GM12801 (cell line): ENCODE data around the gene ZNF813.

ENCODE experiments used
- TF ChIP-seq, protein P1 (sequence below): IDR thresholded peaks from one replicate; pipeline ENCODE4 v1.5.1; 2011; ENCODE audit warnings: control low read depth; ENCODE audit not compliant: insufficient read length; ENCODE audit errors: extremely low read depth

The ZNF813 gene

DNA sequence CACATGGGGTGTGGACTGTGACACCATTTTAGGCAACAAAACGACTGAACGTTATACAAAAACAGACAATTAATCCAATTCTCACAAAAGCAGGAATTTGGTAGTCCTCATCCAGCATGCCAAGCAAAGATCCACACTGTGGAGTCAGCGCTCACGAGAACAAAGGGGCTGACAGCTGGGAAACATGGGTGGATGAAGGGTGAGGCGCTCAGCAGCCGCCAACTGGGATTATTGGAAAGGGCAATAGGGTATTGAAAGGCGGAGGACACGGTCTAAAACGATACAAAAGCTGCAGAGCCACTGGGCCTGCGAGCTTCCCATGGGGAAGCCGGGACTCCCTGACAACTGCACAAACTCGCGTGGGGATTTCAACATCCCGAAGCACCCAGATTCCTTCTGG is 4.7 kb upstream of the ZNF813 start:
- TF ChIP-seq, protein P1, sequence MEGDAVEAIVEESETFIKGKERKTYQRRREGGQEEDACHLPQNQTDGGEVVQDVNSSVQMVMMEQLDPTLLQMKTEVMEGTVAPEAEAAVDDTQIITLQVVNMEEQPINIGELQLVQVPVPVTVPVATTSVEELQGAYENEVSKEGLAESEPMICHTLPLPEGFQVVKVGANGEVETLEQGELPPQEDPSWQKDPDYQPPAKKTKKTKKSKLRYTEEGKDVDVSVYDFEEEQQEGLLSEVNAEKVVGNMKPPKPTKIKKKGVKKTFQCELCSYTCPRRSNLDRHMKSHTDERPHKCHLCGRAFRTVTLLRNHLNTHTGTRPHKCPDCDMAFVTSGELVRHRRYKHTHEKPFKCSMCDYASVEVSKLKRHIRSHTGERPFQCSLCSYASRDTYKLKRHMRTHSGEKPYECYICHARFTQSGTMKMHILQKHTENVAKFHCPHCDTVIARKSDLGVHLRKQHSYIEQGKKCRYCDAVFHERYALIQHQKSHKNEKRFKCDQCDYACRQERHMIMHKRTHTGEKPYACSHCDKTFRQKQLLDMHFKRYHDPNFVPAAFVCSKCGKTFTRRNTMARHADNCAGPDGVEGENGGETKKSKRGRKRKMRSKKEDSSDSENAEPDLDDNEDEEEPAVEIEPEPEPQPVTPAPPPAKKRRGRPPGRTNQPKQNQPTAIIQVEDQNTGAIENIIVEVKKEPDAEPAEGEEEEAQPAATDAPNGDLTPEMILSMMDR: no peak

DNA sequence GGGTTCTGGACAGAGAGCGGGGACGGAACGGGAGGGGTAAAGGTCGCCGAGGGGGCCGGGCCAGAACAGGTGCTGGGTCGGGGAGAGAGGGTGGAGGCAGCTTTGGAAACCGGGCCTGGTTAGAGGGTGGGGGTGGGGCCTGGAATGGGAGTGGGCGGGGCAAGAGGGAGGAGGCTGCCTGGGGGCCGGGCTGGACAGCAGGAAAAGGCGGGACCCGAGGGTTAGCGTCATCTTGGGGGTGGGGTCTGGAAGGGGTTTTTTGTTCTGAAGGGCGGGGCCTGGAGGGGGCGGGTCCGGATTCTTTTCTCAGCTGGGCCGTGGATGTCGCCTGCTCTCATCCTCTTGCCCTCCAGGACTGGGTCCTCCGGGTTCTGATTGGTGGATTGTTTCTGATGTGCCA is 4.3 kb upstream of the ZNF813 start:
- TF ChIP-seq, protein P1: no peak

DNA sequence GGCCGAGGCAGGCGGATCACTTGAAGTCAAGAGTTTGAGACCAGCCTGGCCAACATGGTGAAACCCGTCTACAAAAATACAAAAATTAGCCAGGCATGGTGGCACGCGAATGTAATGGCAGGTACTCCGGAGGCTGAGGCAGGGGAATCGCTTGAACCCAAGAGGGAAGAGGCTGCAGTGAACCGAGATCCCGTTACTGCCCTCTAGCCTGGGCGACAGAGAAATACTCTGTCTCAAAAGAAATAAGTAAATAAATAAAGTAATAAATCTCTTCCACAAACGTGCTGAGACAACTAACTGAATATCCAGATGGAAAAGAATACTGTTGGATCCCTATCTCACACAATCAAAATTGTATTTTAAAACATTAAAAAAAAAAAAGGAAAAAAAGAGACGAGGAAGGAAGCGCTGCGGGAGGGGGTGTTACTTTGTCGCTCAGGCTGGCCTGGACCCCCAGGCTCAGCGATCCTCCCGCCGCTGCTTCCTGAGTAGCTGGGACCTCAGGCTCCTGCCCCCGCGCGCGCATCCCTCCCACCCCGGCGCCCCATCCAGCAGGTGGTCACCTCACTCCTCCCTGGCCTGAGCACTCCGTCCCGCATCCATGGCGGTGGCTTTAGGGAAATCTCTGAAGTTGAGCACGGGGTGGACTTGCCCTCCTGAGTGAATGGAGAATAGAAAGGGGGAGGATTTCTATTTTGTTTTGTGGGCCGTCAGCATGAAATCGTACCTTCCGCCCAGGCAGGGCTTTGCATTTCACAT is 628 bp upstream of the ZNF813 start:
- TF ChIP-seq, protein P1: no peak

DNA sequence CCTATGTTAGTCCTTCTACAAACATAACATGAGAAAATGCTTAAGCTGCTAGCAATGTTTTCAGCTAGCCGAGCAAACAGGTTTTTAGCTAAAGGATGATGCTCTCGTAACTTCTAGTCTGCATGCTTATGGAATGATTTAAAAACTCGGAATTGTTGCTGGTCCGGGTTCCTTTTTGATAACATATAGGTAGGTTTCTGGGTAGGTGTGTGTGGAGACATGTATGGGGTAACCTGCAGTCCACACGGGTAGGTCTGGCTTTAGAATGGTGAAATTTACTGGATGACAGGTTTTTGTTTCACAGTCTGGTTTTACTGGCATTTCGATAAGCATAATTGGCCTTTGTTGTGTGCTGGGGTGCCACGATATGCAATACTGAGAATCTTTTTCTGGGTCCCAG is 4.4 kb downstream of the ZNF813 start:
- TF ChIP-seq, protein P1: no peak

DNA sequence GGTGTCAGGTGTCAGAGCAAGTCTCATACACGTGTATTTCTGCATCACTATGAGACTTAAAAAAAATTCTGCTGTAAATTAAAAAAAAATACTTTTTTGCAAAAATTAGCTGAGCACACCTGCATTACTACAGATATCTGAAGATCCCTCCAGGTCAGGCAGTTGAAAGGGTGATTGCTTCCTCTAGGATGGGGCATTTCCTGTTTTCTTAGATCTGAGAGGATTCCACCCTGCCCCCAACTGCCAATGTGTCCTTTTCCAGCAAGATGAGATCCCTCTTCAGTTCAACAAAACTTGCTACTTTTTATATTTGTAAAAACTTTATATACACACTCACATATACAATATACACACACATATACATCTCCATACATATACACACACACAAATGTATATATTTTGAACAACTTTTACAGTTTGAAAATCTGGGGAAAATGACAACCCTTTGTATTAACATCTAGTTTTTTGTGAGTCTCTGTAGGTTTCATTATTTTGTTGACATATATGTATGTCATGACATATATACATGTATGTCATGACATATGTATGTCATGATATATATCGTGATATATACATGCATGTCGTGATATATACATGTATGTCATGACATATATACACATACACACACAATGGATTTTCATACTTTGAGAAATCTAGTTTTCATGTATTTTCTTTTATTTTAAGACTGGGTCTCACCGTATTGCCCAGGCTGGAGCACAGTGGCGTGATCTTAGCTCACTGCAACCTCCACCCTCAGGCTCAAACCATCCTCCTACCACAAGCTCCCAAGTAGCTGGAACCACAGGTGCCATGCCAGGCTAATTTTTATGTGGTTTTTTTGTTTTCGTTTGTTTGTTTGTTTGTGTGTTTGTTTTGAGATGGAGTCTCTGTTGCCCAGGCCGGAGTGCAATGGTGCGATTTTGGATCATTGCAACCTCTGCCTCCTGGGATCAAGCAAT is 17.8 kb downstream of the ZNF813 start:
- TF ChIP-seq, protein P1: no peak

DNA sequence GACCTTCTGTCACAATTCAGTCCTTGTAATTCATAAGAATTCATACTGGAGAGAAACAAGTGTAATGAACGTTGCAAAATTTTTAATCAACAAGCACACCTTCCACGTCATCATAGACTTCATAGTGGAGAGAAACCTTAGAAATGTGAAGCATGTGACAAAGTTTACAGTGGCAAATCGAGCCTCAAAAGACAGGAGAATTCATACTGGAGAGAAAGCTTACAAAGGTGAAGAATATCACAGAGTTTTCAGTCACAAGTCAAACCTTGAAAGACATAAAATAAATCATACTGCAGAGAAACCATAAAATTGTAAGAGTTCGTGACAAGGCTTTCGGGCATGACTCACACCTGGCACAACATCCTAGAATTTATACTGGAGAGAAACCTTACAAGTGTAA is 24.6 kb downstream of the ZNF813 start:
- TF ChIP-seq, protein P1: no peak

DNA sequence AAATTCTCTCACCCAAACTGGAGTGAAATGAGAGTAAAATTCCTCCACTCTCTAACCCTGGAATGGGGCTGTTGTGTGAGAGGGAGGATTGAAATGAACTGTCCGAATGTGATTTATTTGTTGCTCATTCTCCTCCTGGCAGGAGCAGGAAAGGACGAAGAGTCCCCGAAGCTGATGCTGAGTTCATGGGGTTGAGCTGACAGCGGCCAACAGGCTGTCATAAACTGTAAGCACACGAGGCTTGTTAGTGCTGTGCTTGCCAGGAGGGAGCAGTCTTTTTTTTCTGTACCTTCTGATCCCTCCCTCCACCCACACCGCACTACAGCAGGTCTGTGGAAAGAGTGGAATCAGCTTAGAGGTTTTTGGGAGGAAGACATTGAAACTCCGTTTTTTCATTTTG is 37.4 kb downstream of the ZNF813 start:
- TF ChIP-seq, protein P1: no peak
